ENCODE data around the gene AZI2.

AZI2 gene

GRCh38 chr3:28300345-28300962, 48.2 kb downstream of the AZI2 start:
- DNase-seq: no peak

GRCh38 chr3:28299705-28300104, 48.9 kb downstream of the AZI2 start:
- DNase-seq: no peak

GRCh38 chr3:28295898-28296490, 52.6 kb downstream of the AZI2 start:
- no peak for DNase-seq

- no peak for DNase-seq
Measured at GRCh38 chr3:28294667-28295413, 53.8 kb downstream of the AZI2 start.

- no peak for DNase-seq
Measured at GRCh38 chr3:28292622-28293021, 56.0 kb downstream of the AZI2 start.

- DNase-seq: no peak
Measured at GRCh38 chr3:28291577-28291976, 57.0 kb downstream of the AZI2 start.

GRCh38 chr3:28290863-28291300, 57.7 kb downstream of the AZI2 start:
- DNase-seq: no peak

- no peak for DNase-seq
Measured at GRCh38 chr3:28287046-28287445, 61.6 kb downstream of the AZI2 start.

GRCh38 chr3:28286595-28286994, 62.0 kb downstream of the AZI2 start:
- peak; percentile 4 for DNase-seq

GRCh38 chr3:28280781-28281180, 67.8 kb downstream of the AZI2 start:
- peak; percentile 4 for DNase-seq

GRCh38 chr3:28279770-28280169, 68.9 kb downstream of the AZI2 start:
- no peak for DNase-seq

GRCh38 chr3:28278918-28279317, 69.7 kb downstream of the AZI2 start:
- no peak for DNase-seq

GRCh38 chr3:28273837-28274236, 74.8 kb downstream of the AZI2 start:
- DNase-seq: no peak

Measured in NCI-H446 treated with DMSO at 0.1 percent for 48 hours (cell line).